CD4-positive, alpha-beta T cell treated with Interleukin-17A for 4 hours (primary cell): Measurements from ENCODE around the gene TUFM.
"Not testable (repeated sequence)": the region's sequence is repeated elsewhere in the genome, so short reads cannot be mapped to it uniquely, and the experiment has no call there.

Experiments used
- DNase-seq: peaks from one replicate; pipeline ENCODE4 v3.0.0-alpha.2; 2020; ENCODE audit warnings: mixed read lengths

TUFM gene

GRCh38 chr16:28875134-28876018 is 29.2 kb upstream of the TUFM start:
- DNase-seq: no peak

- DNase-seq: no peak
Measured at GRCh38 chr16:28874406-28874805, 28.3 kb upstream of the TUFM start.

DNA sequence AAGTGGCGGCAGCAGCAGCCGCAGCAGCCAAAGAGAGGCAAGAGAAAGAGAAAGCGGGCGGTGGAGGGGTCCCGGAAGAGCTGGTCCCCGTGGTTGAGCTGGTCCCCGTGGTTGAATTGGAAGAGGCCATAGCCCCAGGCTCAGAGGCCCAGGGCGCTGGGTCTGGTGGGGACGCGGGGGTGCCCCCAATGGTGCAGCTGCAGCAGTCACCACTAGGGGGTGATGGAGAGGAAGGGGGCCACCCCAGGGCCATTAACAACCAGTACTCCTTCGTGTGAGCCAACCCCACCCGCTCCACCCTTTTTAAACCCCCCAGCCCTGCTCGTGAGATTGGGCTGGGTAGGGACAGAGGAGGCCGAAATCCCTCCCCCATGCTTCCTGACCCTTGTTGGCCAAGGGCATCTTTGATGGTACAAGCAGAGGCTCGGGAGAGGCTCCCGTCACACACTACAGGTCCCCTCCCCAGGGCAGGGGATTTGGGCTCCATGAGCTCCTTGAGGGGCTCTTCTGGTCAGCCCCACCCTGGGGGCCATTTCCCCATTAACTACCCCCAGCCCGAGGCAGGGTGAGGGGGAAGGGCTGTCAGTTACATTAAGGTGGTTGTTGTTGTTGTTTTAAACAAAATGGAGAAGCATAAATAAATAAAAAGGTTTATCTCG is 27.5 kb upstream of the TUFM start:
- peak; percentile 60 for DNase-seq

DNA sequence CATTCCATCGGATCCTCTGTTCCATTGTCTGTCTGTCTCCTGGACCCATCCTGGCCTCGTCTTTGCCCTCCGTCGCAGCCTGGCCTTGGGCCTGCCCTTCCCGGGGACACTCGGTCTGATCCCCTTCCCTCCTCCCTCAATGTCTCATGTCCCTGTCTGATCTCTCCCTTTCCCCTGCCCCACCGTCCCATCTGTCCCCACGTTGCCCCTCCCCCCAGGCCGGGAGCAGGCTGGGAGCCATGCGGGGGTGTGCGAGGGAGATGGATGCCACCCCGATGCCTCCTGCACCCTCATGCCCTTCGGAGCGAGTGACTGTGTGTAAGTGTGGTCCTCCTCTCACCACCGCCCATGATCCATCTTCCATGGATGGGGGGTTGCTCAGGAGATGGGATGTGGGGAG is 26.8 kb upstream of the TUFM start:
- DNase-seq: no peak

GRCh38 chr16:28869201-28869600 is 23.1 kb upstream of the TUFM start:
- no peak for DNase-seq

DNA sequence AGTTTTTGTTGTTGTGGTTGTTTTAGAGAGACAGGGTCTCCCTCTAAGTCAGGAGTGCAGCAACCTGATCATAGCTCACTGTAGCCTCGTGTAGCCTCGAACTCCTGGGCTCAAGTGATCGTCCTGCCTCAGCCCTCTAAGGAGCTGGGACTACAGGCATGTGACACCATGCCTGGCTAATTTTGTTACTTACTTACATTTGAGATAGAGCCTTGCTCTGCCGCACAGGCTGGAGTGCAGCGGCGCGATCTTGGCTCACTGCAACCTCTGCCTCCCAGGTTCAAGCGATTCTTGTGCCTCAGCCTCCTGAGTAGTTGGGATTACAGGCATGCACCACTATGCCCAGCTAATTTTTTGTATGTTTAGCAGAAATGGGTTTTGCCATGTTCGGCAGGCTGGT is 21.5 kb upstream of the TUFM start:
- not testable (repeated sequence) for DNase-seq

- no peak for DNase-seq
Measured at GRCh38 chr16:28867241-28867640, 21.1 kb upstream of the TUFM start.

DNA sequence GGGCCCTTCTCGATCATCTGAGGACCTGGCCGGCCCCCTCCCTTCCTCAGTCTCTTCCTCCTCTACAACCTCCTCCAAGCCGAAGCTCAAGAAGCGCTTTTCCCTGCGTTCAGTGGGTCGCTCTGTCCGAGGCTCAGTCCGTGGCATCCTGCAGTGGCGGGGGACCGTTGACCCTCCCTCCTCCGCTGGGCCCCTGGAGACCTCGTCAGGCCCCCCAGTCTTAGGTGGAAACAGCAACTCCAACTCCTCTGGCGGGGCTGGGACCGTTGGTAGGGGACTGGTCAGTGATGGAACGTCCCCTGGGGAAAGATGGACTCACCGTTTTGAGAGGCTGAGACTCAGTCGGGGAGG is 20.3 kb upstream of the TUFM start:
- DNase-seq: no peak

- DNase-seq: no peak
Measured at GRCh38 chr16:28865722-28866453, 19.7 kb upstream of the TUFM start.

DNA sequence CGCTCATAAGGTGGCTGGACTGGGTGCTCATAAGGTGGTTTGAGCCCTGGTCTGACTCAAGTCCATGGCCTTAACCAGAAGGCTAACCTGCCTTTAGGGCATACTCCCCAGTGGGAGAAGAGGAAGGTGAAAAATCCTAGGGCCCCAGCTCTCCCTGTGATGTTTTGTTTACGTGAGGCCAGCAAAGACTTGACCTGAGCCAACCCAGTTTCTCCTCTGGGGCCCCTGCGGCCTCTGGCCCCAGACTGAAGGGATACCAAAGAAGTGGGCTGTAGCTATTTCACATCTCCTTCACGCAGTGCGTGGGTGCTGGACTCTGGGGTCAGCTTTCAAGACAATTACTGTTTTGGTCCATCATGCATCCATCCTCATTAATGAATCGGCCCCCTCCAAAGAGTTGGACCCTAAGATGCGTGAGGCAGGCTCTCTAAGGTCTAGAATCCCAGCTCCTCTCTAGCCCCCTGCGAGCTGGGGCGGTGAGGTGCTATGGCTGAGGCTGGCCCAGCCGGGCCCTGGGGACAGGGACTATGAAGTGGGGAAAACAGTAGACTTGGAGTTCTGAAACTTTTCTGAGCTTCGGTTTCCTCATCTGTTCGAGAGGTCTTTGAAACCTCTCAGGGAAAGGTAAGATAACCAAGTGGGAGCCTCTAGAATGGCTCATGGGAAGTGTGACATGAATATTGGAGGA is 19.0 kb upstream of the TUFM start:
- no peak for DNase-seq

- DNase-seq: peak; percentile 21
Measured at GRCh38 chr16:28863929-28864793, 18.0 kb upstream of the TUFM start.

DNA sequence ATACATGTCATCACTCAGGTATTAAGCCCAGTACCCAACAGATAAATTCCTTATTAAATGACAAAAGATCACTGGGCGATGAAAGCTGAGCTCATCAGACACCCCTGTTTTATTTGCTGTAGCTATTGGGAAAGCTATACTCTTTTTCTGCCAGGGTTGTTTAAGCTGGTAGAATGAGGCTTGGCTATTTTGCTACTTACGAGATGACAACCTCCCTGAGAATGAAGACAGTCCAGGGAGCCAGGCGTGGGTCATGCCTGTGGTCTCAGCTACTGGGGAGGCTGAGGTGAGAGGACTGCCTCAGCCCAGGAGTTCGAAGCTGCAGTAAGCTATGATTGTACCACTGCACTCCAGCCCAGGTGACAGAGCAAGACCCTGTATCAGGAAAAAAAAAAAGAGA is 13.2 kb upstream of the TUFM start:
- DNase-seq: no peak

- no peak for DNase-seq
Measured at GRCh38 chr16:28858421-28858820, 12.3 kb upstream of the TUFM start.

DNA sequence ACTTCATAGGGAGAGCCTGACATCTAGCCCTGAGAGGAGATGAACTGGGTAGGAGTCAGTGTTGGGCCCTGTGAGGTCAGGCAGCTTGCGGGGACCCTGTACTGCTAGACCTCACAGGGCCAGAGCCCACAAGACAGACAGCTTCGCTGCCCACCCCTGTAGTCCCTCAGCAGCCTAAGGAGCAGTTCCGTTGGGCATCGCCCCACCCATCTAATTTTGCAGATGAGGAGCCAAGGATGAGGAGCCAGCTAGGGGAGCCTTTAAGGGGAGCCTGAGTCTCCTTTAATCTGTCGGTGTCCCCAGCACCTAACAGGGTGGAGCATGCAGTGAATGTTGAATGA is 755 bp upstream of the TUFM start:
- DNase-seq: no peak

DNA sequence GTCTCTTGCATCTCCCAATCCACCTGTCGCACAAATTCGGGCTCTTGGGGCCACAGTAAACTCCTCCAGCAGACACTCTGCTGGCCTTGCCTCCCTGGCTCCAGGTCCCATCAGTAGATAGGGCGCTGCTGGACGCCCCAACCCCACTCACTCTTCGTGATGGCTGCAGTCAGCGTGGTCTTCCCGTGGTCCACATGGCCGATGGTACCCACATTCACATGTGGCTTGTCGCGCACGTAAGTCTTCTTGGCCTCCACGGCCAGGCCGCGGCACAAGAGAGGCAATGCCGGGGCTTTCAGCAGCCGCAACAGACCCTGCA is 428 bp downstream of the TUFM start:
- DNase-seq: no peak

- DNase-seq: peak; percentile 26
Measured at GRCh38 chr16:28845293-28845692, 855 bp downstream of the TUFM start.

- DNase-seq: no peak
Measured at GRCh38 chr16:28844226-28844885, 1.8 kb downstream of the TUFM start.

DNA sequence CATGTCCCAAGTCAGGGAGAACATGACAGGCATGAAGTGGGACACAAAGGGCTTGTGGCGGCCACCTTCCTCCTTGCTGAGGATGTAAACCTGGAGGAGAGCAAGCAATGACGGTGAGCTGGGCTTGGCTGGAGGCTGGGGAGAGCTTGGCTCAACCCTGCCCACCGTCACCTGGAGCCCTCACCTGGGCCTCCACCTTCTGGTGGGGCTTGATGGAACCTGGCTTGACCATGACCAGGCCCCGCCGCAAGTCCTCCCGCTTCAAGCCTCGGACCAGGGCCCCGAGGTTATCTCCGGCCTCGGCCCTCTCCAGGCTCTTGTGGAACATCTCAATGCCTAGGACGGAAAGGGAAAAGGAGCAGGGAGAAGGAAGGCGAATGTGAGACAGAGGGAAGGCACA is 2.4 kb downstream of the TUFM start:
- DNase-seq: no peak

DNA sequence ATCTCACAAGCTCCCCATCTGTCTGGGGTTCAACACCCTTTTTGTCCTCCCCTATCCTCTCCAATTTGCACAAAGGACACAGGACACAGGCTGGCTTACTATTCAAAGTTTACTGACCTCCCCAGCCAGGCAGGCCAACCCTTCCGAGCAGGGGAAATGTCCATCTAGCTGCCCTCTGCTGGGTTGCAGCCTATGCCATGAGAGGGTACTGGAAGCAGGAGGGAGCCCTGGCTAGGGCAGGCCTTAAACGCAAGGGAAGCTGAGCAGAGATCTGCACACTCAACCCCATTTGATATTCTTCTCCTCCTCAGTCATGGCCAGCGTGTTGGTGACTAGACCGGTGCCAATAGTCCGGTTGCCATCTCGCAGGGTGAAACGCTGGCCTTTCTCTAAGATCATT is 3.5 kb downstream of the TUFM start:
- no peak for DNase-seq

DNA sequence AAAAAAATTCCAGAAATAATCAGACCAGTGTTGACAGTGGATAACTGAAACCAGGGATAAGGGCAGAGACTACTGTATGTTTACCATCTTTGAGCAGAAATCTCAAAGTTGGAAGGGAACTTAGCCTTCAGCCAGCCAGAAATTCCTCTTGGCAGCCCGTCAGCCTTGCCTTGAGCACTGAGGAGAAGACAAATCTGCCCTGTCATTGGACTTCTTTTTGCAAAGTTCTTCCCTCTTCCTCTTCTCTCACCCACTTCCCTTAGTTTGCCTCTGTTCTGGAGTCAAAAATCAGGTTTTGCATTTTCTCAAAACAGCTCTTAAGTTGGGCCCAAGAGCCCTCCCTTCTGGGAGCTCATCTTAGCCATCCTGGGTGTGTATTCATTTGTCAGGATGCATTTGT is 6.2 kb downstream of the TUFM start:
- no peak for DNase-seq

- no peak for DNase-seq
Measured at GRCh38 chr16:28839004-28839639, 7.0 kb downstream of the TUFM start.

DNA sequence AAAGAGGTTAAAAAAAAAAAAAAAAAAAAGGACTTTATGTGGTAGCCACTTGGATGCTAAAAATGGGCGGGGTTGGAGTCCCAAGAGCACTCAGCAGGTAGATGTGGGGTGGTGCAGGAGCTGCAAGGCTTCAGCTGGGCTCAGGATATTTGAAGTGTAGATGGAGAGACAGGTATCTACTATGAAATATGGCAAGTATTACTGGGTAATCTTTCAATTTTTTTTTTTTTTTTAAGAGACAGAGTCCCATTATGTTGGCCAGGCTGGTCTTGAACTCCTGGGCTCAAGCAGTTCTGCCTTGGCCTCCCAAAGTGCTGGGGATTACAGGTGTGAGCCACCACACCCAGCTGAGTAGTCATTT is 7.6 kb downstream of the TUFM start:
- no peak for DNase-seq
